Fibroblast of lung (primary cell): Measurements from ENCODE around the gene NRXN2. TPM values are rescaled to one million over a fixed set of nuclear protein-coding genes. Genes with fewer than 3 reads are reported as not detected.

ENCODE experiments used
- DNase-seq, 2 donors: peaks; one replicate each; pipeline versions ENCODE4 v3.0.0 to v3.0.0-alpha.2; 2010; ENCODE audit warnings: low read depth in 2 of 2
- H2AFZ ChIP-seq: 2 replicates; pipeline ENCODE4 v1.5.1; 2012; ENCODE audit warnings: low read length, control low read depth, inconsistent platforms
- H3K27ac ChIP-seq: 2 replicates; pipeline ENCODE4 v1.5.1; 2011; ENCODE audit warnings: low read length, control low read depth; ENCODE audit not compliant: insufficient read depth
- H3K27me3 ChIP-seq: 2 replicates; pipeline ENCODE4 v1.5.1; 2011; ENCODE audit warnings: mild to moderate bottlenecking, low read length; ENCODE audit not compliant: control insufficient read depth, insufficient read depth
- H3K36me3 ChIP-seq: 2 replicates; pipeline ENCODE4 v1.5.1; 2011; ENCODE audit warnings: low read length; ENCODE audit not compliant: control insufficient read depth, insufficient read depth
- H3K4me1 ChIP-seq: 2 replicates; pipeline ENCODE4 v1.5.1; 2011; ENCODE audit warnings: low read length; ENCODE audit not compliant: control insufficient read depth, insufficient read depth; ENCODE audit errors: extremely low read depth
- H3K4me2 ChIP-seq: 2 replicates; pipeline ENCODE4 v1.5.1; 2011; ENCODE audit warnings: low read length, control low read depth; ENCODE audit not compliant: insufficient read depth; ENCODE audit errors: extremely low read depth
- H3K4me3 ChIP-seq, 4 experiments: fragments of 200-600 bp in 1 of 4; sonication (generic) in 1 of 4; replicated peaks in 1 of 4; 2 replicates each; pipeline ENCODE4 v1.5.1; 2011 to 2016; ENCODE audit warnings: low read length in 4 of 4, low read depth in 3 of 4, mild to moderate bottlenecking in 3 of 4, control low read depth in 2 of 4, inconsistent platforms in 1 of 4, mixed read lengths in 1 of 4; ENCODE audit not compliant: insufficient read depth in 1 of 4; ENCODE audit errors: control extremely low read depth in 1 of 4
- H3K79me2 ChIP-seq: 2 replicates; pipeline ENCODE4 v1.5.1; 2012; ENCODE audit warnings: mild to moderate bottlenecking, low read length, inconsistent platforms; ENCODE audit not compliant: control insufficient read depth, insufficient read depth
- H3K9ac ChIP-seq: 2 replicates; pipeline ENCODE4 v1.5.1; 2011; ENCODE audit warnings: mild to moderate bottlenecking, low read length, control low read depth; ENCODE audit not compliant: insufficient read depth
- H3K9me3 ChIP-seq: 2 replicates; pipeline ENCODE4 v1.5.1; 2012; ENCODE audit warnings: low read depth, low read length; ENCODE audit not compliant: control insufficient read depth, insufficient read depth
- H4K20me1 ChIP-seq: 2 replicates; pipeline ENCODE4 v1.5.1; 2011; ENCODE audit warnings: low read length; ENCODE audit not compliant: control insufficient read depth, insufficient read depth; ENCODE audit errors: extremely low read depth
- CTCF ChIP-seq, 2 donors: IDR thresholded peaks in 1 of 2; conservative IDR thresholded peaks in 1 of 2; 1 replicate in 1 of 2; 2 replicates in 1 of 2; pipeline ENCODE4 v1.5.1; 2011 to 2012; ENCODE audit warnings: low read length in 2 of 2, control low read depth in 1 of 2, inconsistent platforms in 1 of 2, low read depth in 1 of 2, mild to moderate bottlenecking in 1 of 2
- EZH2 ChIP-seq: IDR thresholded peaks from 2 replicates; pipeline ENCODE4 v1.5.1; 2012; ENCODE audit warnings: low read length, control low read depth, mild to moderate bottlenecking; ENCODE audit errors: missing control alignments
- polyA plus RNA-seq, 2 donors: library from polyadenylated mRNA; depleted of rRNA in 1 of 2; stranded (reverse) in 1 of 2; unstranded in 1 of 2; fragments of >200 nt; gene quantifications; 2 replicates each; pipeline ENCODE4 v1.2.1, GENCODE V29; 2011 to 2012; ENCODE audit warnings: missing spikeins in 1 of 2
- total RNA-seq: library from RNA; depleted of rRNA; stranded (reverse); fragments of >200 nt; gene quantifications from 2 replicates; pipeline ENCODE4 v1.2.1, GENCODE V29; 2014

The NRXN2 gene
- total and polyA plus RNA-seq, 2 donors (not counting 1 experiment from before 2014, with no cell fraction given): under 0.01 to 0.75 TPM

GRCh38 chr11:64692764-64693331 lies 30.1 kb downstream of the NRXN2 start:
- Histone ChIP-seq H3K27ac (no peak overlapping the region), H3K36me3 (no peaks in the 10 kb centered on the region), H3K9ac (no peak overlapping the region), H2AFZ (no peak overlapping the region), H3K79me2 (no peaks in the 10 kb centered on the region), H4K20me1 (no peaks in the 10 kb centered on the region), H3K4me2 (no peak overlapping the region), H3K9me3 (no peaks in the 10 kb centered on the region), H3K27me3 (peaks cover 41% of the 10 kb centered on the region), H3K4me1 (peaks cover 3% of the 10 kb centered on the region), H3K4me3 (no peak overlapping the region)
- DNase-seq: no peak
- TF ChIP-seq EZH2: no peak

- no peak for TF ChIP-seq CTCF (conservative IDR thresholded peaks at IDR 0.05 in 1 of 2, IDR thresholded peaks at IDR 0.05 in 1 of 2; ENCODE audit: low read depth in 1 of 2, low read length in 2 of 2)
- Histone ChIP-seq H3K9ac (no peak overlapping the region), H2AFZ (no peak overlapping the region), H3K4me2 (no peak overlapping the region), H4K20me1 (no peaks in the 10 kb centered on the region), H3K4me1 (peaks cover 3% of the 10 kb centered on the region), H3K27me3 (peaks cover 40% of the 10 kb centered on the region), H3K9me3 (no peaks in the 10 kb centered on the region), H3K4me3 (no peak overlapping the region), H3K79me2 (no peaks in the 10 kb centered on the region), H3K27ac (no peak overlapping the region), H3K36me3 (no peaks in the 10 kb centered on the region)
- no peak for DNase-seq
Measured at GRCh38 chr11:64691543-64691942, 31.5 kb downstream of the NRXN2 start.

DNA sequence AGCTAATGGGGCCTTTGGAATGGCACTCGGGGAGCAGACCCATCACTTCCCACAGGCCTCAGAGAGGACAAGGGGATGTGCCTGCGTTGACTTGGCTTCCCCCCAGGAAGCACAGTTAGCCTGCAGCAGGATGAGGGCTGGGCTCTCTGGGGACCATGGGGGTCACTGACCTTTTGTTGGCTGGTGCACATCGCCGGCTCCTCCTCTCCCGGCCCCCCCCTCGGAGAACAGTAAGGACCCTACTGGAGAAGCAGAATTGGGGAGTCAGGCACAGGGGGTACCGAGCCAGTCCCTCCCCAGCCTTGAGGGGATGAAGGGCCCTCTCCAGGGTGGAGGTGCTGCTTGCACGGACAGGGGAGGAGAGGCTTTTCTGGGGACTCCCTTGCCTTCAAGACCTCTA lies 32.8 kb downstream of the NRXN2 start:
- Histone ChIP-seq H3K4me3 (no peak overlapping the region), H3K79me2 (no peaks in the 10 kb centered on the region), H3K4me1 (peaks cover 3% of the 10 kb centered on the region), H3K36me3 (no peaks in the 10 kb centered on the region), H3K27ac (no peak overlapping the region), H2AFZ (no peak overlapping the region), H3K9ac (no peak overlapping the region), H3K27me3 (peaks cover 34% of the 10 kb centered on the region), H3K4me2 (no peak overlapping the region), H4K20me1 (no peaks in the 10 kb centered on the region), H3K9me3 (no peaks in the 10 kb centered on the region)
- DNase-seq: no peak
- no peak for TF ChIP-seq CTCF (conservative IDR thresholded peaks at IDR 0.05 in 1 of 2, IDR thresholded peaks at IDR 0.05 in 1 of 2; ENCODE audit: low read depth in 1 of 2, low read length in 2 of 2)
- no peak for TF ChIP-seq EZH2
